SK-N-SH treated with all-trans-retinoic acid at 6 μM for 48 hours (cell line): ENCODE results near the gene KRTAP16-1.

Experiments
- ARNTL ChIP-seq: fragments of 450-650 bp; formaldehyde crosslinking; IDR thresholded peaks from 2 replicates; pipeline ENCODE4 v1.5.0; 2020; ENCODE audit warnings: low read depth, mild to moderate bottlenecking, moderate library complexity, borderline replicate concordance
- ESRRG ChIP-seq: fragments of 250-450 bp; sonication (Bioruptor Pico); IDR thresholded peaks from 2 replicates; pipeline ENCODE4 v1.6.1; 2021; ENCODE audit warnings: mild to moderate bottlenecking
- GLIS3 ChIP-seq: fragments of 250-450 bp; sonication (Bioruptor Pico); IDR thresholded peaks from 2 replicates; pipeline ENCODE4 v1.5.0; 2020; ENCODE audit warnings: mild to moderate bottlenecking, moderate library complexity
- PATZ1 ChIP-seq: fragments of 250-450 bp; sonication (Bioruptor Pico); IDR thresholded peaks from 2 replicates; pipeline ENCODE4 v1.8.0; 2020; ENCODE audit warnings: mild to moderate bottlenecking, moderate library complexity, borderline replicate concordance
- TOX ChIP-seq: fragments of 250-450 bp; sonication (Bioruptor Pico); IDR thresholded peaks from 2 replicates; pipeline ENCODE4 v1.8.0; 2021; ENCODE audit warnings: mild to moderate bottlenecking, moderate library complexity, borderline replicate concordance
- ZC3H10 ChIP-seq: fragments of 250-450 bp; sonication (Bioruptor Pico); IDR thresholded peaks from 2 replicates; pipeline ENCODE4 v1.5.1; 2021; ENCODE audit warnings: mild to moderate bottlenecking, moderate library complexity
- ZFP3 ChIP-seq: fragments of 250-450 bp; sonication (Bioruptor Pico); IDR thresholded peaks from 2 replicates; pipeline ENCODE4 v1.5.0; 2020; ENCODE audit warnings: mild to moderate bottlenecking, moderate library complexity
- ZNF565 ChIP-seq: fragments of 450-650 bp; formaldehyde crosslinking; conservative IDR thresholded peaks from 2 replicates; pipeline ENCODE4 v1.5.0; 2020; ENCODE audit warnings: low read depth, mild to moderate bottlenecking, moderate library complexity
- ZNF70 ChIP-seq: fragments of 450-650 bp; formaldehyde crosslinking; IDR thresholded peaks from 2 replicates; pipeline ENCODE4 v1.5.0; 2020; ENCODE audit warnings: mild to moderate bottlenecking, moderate library complexity

GRCh38 chr17:41326173-41327145 lies 17.4 kb upstream of the KRTAP16-1 start:
- TF ChIP-seq ZFP3 (CRISPR knock-in tag) (no peak), GLIS3 (no peak), PATZ1 (no peak), ZC3H10 (CRISPR knock-in tag) (no peak), ZNF70 (CRISPR knock-in tag) (no peak), ESRRG (no peak), ZNF565 (no peak), ARNTL (CRISPR knock-in tag) (no peak), TOX (CRISPR knock-in tag) (no peak)
